Vagina (tissue), 2 donors: ENCODE results near the gene HSPA12A.

Experiments used
- POLR2A ChIP-seq, 2 donors: fragments of 450-650 bp; IDR thresholded peaks; one replicate each; pipeline ENCODE4 v1.6.1; 2017; ENCODE audit warnings: antibody characterized with exemption in 2 of 2, mild to moderate bottlenecking in 2 of 2, moderate library complexity in 2 of 2
- TF ChIP-seq, protein P1 (sequence below), 3 experiments: fragments of 450-650 bp in 2 of 3; fragments of 200-600 bp in 1 of 3; sonication (generic) in 1 of 3; IDR thresholded peaks; one replicate each; pipeline ENCODE4 v1.5.1; 2017 to 2019; ENCODE audit warnings: antibody characterized with exemption in 3 of 3, mild to moderate bottlenecking in 2 of 3, moderate library complexity in 2 of 3

DNA sequence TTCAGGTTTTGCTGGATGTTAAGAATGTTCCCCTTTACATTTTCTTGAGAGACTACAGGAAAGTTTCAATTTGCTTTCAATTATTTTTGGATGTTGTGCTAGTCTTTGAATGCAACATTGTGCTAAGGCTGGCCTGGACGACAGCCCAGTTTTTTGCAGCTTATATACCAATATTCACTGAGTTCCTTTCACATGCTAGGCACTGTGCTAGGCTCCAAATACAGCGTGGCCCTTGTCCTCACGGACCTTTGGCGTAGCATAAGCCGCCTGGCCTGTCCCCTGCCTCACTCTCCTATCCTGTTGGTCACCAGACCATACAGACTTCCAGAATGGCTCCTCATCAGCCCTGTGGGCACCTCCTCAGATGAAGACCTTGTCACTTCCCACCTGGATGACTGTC, 19.5 kb upstream of the HSPA12A start:
- TF ChIP-seq, protein P1, sequence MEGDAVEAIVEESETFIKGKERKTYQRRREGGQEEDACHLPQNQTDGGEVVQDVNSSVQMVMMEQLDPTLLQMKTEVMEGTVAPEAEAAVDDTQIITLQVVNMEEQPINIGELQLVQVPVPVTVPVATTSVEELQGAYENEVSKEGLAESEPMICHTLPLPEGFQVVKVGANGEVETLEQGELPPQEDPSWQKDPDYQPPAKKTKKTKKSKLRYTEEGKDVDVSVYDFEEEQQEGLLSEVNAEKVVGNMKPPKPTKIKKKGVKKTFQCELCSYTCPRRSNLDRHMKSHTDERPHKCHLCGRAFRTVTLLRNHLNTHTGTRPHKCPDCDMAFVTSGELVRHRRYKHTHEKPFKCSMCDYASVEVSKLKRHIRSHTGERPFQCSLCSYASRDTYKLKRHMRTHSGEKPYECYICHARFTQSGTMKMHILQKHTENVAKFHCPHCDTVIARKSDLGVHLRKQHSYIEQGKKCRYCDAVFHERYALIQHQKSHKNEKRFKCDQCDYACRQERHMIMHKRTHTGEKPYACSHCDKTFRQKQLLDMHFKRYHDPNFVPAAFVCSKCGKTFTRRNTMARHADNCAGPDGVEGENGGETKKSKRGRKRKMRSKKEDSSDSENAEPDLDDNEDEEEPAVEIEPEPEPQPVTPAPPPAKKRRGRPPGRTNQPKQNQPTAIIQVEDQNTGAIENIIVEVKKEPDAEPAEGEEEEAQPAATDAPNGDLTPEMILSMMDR (IDR thresholded peaks at IDR 0.05), result no peak
- no peak for TF ChIP-seq POLR2A (IDR thresholded peaks at IDR 0.05)
